Panc1 (cell line): ENCODE measurements around the gene NDUFS4. TPM values are rescaled to one million over a fixed set of nuclear protein-coding genes. Genes with fewer than 3 reads are reported as not detected.
"Not testable (repeated sequence)": the region's sequence is repeated elsewhere in the genome, so short reads cannot be mapped to it uniquely, and the experiment has no call there.

Source experiments
- ATAC-seq: fragments of 200-7000 bp; cut with Tn5 transposase; 2 replicates; pipeline ENCODE4 v1.9.1; 2020; ENCODE audit warnings: mild to moderate bottlenecking, moderate library complexity
- BruUV-seq: library from RNA; stranded (reverse); fragments of 400-500 nt; replicated peaks from 2 replicates; lab custom pipeline; 2021; lab: Mats Ljungman, UMichigan
- CTCF ChIA-PET: fragments of 300-600 bp; sonication (Branson Sonifier 250); formaldehyde crosslinking; loops from one replicate; lab custom pipeline; 2022; ENCODE audit warnings: antibody characterized with exemption; lab: Charles Lee
- POLR2A ChIA-PET: fragments of 300-600 bp; sonication (Branson Sonifier 250); formaldehyde crosslinking; loops from one replicate; lab custom pipeline; 2022; ENCODE audit warnings: antibody characterized with exemption; lab: Charles Lee
- DNase-seq: peaks from one replicate; pipeline ENCODE4 v3.0.0-alpha.2; 2010; ENCODE audit warnings: low read depth, low spot score
- H3K27ac ChIP-seq: 2 replicates; pipeline ENCODE4 v1.5.1; 2011; ENCODE audit warnings: mild to moderate bottlenecking, low read length, inconsistent platforms
- H3K27me3 ChIP-seq: fragments of 200-500 bp; sonication (Bioruptor generic); 2 replicates; pipeline ENCODE4 v1.6.0; 2014; ENCODE audit warnings: low read length, inconsistent platforms; ENCODE audit not compliant: control insufficient read depth, insufficient read depth
- H3K36me3 ChIP-seq: fragments of 200-500 bp; sonication (Bioruptor generic); 2 replicates; pipeline ENCODE4 v1.5.1; 2014; ENCODE audit warnings: inconsistent platforms, mild to moderate bottlenecking, low read length, moderate library complexity; ENCODE audit not compliant: control insufficient read depth, insufficient read depth
- H3K4me1 ChIP-seq: 2 replicates; pipeline ENCODE4 v1.5.1; 2011; ENCODE audit warnings: inconsistent platforms, mild to moderate bottlenecking, low read length, moderate library complexity; ENCODE audit not compliant: control insufficient read depth, insufficient read depth
- H3K4me3 ChIP-seq, 2 experiments: 2 replicates each; pipeline ENCODE4 v1.5.1; 2011 to 2012; ENCODE audit warnings: low read depth in 2 of 2, low read length in 2 of 2, mild to moderate bottlenecking in 2 of 2, inconsistent platforms in 1 of 2, moderate library complexity in 1 of 2
- H3K9me3 ChIP-seq: fragments of 200-500 bp; sonication (Bioruptor generic); 2 replicates; pipeline ENCODE4 v1.5.1; 2014; ENCODE audit warnings: low read depth, mild to moderate bottlenecking, inconsistent platforms, low read length, moderate library complexity; ENCODE audit not compliant: control insufficient read depth, insufficient read depth
- CTCF ChIP-seq: fragments of 450-650 bp; IDR thresholded peaks from 2 replicates; pipeline ENCODE4 v1.5.1; 2017; ENCODE audit warnings: mild to moderate bottlenecking
- POLR2AphosphoS5 ChIP-seq: IDR thresholded peaks from 2 replicates; pipeline ENCODE4 v1.6.1; 2012; ENCODE audit warnings: mild to moderate bottlenecking, low read depth, low read length, moderate library complexity
- REST ChIP-seq, 2 experiments: IDR thresholded peaks; 2 replicates each; pipeline ENCODE4 v1.6.1; 2011 to 2012; ENCODE audit warnings: low read depth in 2 of 2, control low read depth in 1 of 2, low read length in 1 of 2, mild to moderate bottlenecking in 1 of 2, moderate library complexity in 1 of 2; ENCODE audit not compliant: insufficient read depth in 1 of 2
- SIN3A ChIP-seq: IDR thresholded peaks from 2 replicates; pipeline ENCODE4 v1.6.1; 2012; ENCODE audit warnings: low read depth, mild to moderate bottlenecking, low read length, moderate library complexity, borderline replicate concordance; ENCODE audit not compliant: insufficient read depth
- TCF7L2 ChIP-seq: IDR thresholded peaks from 2 replicates; pipeline ENCODE4 v1.6.1; 2011; ENCODE audit warnings: mild to moderate bottlenecking, low read depth, low read length, inconsistent platforms
- in situ Hi-C: cut with HindIII; loops from 2 replicates; pipeline ENCODE4 v1.10.0; 2016; ENCODE audit warnings: low sequenced_read_pairs, low pct_unique_long_range_greater_than_20kb
- intact Hi-C: fragments of 100-400 bp; cut with micrococcal nuclease; formaldehyde crosslinking; loops from one replicate; pipeline ENCODE4 v1.10.0; 2022; ENCODE audit not compliant: unreplicated experiment
- total RNA-seq: library from RNA; stranded (reverse); gene quantifications from one replicate; pipeline ENCODE4 v1.2.1, GENCODE V29; 2021; ENCODE audit not compliant: unreplicated experiment

The NDUFS4 gene
- total RNA-seq, 1 experiment from 2014 or later = 86.2 TPM

- Histone ChIP-seq H3K4me1 (peaks cover 6% of the 10 kb centered on the region), H3K27me3 (no peaks in the 10 kb centered on the region), H3K4me3 (no peak overlapping the region), H3K36me3 (no peaks in the 10 kb centered on the region; the same call in 1 of the 2 replicates), H3K27ac (no peak overlapping the region), H3K9me3 (no peaks in the 10 kb centered on the region)
- no peak for TF ChIP-seq TCF7L2
- TF ChIP-seq POLR2AphosphoS5 = no peak
- TF ChIP-seq SIN3A = no peak
- TF ChIP-seq REST (IDR thresholded peaks at IDR 0.05; ENCODE audit: insufficient read depth in 1 of 2, low read depth in 2 of 2, low read length in 1 of 2) = no peak
- TF ChIP-seq CTCF = no peak
- ChIA-PET POLR2A (no interaction called here), CTCF (no interaction called here)
- in situ Hi-C loops (no loop called here), intact Hi-C loops (no loop called here)
- no peak for ATAC-seq
- DNase-seq = no peak
- BruUV-seq = no TSS peak
These were observed 43.9 kb downstream of the NDUFS4 start for GRCh38 chr5:53604309-53604708.

- intact Hi-C loops (no loop called here), in situ Hi-C loops (no loop called here)
- Histone ChIP-seq H3K4me3 (no peak overlapping the region), H3K4me1 (no peaks in the 10 kb centered on the region; the same call in 1 of the 2 replicates), H3K27ac (no peak overlapping the region), H3K36me3 (no peaks in the 10 kb centered on the region; the same call in 1 of the 2 replicates), H3K9me3 (no peaks in the 10 kb centered on the region), H3K27me3 (no peaks in the 10 kb centered on the region)
- ATAC-seq (no peak), DNase-seq (no peak)
- ChIA-PET CTCF (interaction anchor here (0.5 to 0.6 kb wide), 2 partner anchors 49 to 129 kb away, joined by 3 read pairs; no protein-coding TSS in a partner anchor), POLR2A (no interaction called here)
- no peak for TF ChIP-seq CTCF
- TF ChIP-seq SIN3A = no peak
- no peak for TF ChIP-seq REST (IDR thresholded peaks at IDR 0.05; ENCODE audit: insufficient read depth in 1 of 2, low read depth in 2 of 2, low read length in 1 of 2)
- no peak for TF ChIP-seq TCF7L2
- TF ChIP-seq POLR2AphosphoS5 = no peak
- BruUV-seq = no TSS peak
These were observed 47.4 kb downstream of the NDUFS4 start for GRCh38 chr5:53607886-53608285.

GRCh38 chr5:53608897-53609296 is 48.5 kb downstream of the NDUFS4 start:
- in situ Hi-C loops, POLR2A ChIA-PET, ATAC-seq, H3K4me1 ChIP-seq, H3K9me3 ChIP-seq, H3K4me3 ChIP-seq, DNase-seq, H3K36me3 ChIP-seq, H3K27me3 ChIP-seq, H3K27ac ChIP-seq, intact Hi-C loops, CTCF ChIA-PET, BruUV-seq: not testable (repeated sequence)
